ENCODE measurements around the gene SPATA13.
"Not testable (repeated sequence)": the region's sequence is repeated elsewhere in the genome, so short reads cannot be mapped to it uniquely, and the experiment has no call there.

DNA sequence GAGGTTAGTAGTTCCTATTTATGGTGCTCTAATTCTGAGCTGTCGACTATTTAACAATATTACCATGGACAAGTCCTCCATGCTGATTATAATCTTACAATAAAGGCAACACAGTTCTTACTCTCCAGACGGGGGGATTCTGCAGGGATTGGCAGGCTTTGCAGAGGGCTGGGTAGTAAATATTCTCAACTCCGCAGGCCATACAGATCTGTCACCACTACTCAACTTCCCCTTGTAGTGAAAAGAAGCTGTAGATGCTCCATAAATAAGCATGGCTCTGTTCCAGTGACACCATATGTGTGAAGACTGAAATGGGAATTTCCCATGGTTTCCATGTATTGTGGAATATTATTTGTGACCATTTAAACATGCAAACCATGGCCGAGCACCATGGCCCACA is 158.4 kb downstream of the SPATA13 start:
- not testable (repeated sequence) for TF ChIP-seq EZH2 (IDR thresholded peaks at IDR 0.05; ENCODE audit: insufficient read depth, poor library complexity, severe bottlenecking); EZH2phosphoT487 (IDR thresholded peaks at IDR 0.05; ENCODE audit: insufficient read depth, low read depth)

Data from GM23248 (cell line).